DOHH2 (cell line): ENCODE measurements around the gene ABCB7.

Experiments used
- CTCF ChIP-seq: fragments of 200-600 bp; sonication (generic); IDR thresholded peaks from one replicate; pipeline ENCODE4 v1.5.1; 2014; ENCODE audit warnings: antibody characterized with exemption, mild to moderate bottlenecking, low read depth, low read length; ENCODE audit not compliant: poor library complexity, severe bottlenecking
- EZH2phosphoT487 ChIP-seq: fragments of 200-600 bp; sonication (generic); IDR thresholded peaks from 2 replicates; pipeline ENCODE4 v1.6.1; 2017; ENCODE audit warnings: borderline replicate concordance, mild to moderate bottlenecking, antibody characterized with exemption, low read length, moderate library complexity, mixed read lengths

GRCh38 chrX:75113664-75114063 is 42.4 kb downstream of the ABCB7 start:
- TF ChIP-seq CTCF (no peak), EZH2phosphoT487 (no peak)
